ENCODE measurements around the gene ME1.

- no peak for TF ChIP-seq CTCF (IDR thresholded peaks at IDR 0.05; ENCODE audit: poor library complexity)
- TF ChIP-seq EZH2phosphoT487 (IDR thresholded peaks at IDR 0.05; ENCODE audit: low read depth, severe bottlenecking, unreplicated experiment): no peak
- no peak for TF ChIP-seq EZH2 (IDR thresholded peaks at IDR 0.05; ENCODE audit: borderline replicate concordance)
Measured at GRCh38 chr6:83311231-83311630, 119.6 kb downstream of the ME1 start.
